D721Med (cell line): Measurements from ENCODE around the gene PAK4.

Experiments used
- DNase-seq: peaks from one replicate; pipeline ENCODE4 v3.0.0; 2011; ENCODE audit warnings: low spot score; ENCODE audit not compliant: insufficient read length
- FAIRE-seq: peaks from 2 replicates; lab custom pipeline; 2011; peaks lifted over from hg19 to GRCh38; lab: Jason Lieb, UNC
- TF ChIP-seq, protein P1 (sequence below): IDR thresholded peaks from 2 replicates; pipeline ENCODE4 v1.5.1; 2012; ENCODE audit warnings: mild to moderate bottlenecking, control low read depth; ENCODE audit not compliant: insufficient read depth; ENCODE audit errors: missing control alignments

PAK4 gene

DNA sequence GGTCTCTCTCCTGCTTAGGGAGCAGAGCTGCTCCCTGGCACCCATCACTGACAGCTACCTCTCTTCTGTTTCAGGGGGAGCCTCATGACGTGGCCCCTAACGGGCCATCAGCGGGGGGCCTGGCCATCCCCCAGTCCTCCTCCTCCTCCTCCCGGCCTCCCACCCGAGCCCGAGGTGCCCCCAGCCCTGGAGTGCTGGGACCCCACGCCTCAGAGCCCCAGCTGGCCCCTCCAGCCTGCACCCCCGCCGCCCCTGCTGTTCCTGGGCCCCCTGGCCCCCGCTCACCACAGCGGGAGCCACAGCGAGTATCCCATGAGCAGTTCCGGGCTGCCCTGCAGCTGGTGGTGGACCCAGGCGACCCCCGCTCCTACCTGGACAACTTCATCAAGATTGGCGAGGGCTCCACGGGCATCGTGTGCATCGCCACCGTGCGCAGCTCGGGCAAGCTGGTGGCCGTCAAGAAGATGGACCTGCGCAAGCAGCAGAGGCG lies 48.0 kb downstream of the PAK4 start:
- TF ChIP-seq, protein P1, sequence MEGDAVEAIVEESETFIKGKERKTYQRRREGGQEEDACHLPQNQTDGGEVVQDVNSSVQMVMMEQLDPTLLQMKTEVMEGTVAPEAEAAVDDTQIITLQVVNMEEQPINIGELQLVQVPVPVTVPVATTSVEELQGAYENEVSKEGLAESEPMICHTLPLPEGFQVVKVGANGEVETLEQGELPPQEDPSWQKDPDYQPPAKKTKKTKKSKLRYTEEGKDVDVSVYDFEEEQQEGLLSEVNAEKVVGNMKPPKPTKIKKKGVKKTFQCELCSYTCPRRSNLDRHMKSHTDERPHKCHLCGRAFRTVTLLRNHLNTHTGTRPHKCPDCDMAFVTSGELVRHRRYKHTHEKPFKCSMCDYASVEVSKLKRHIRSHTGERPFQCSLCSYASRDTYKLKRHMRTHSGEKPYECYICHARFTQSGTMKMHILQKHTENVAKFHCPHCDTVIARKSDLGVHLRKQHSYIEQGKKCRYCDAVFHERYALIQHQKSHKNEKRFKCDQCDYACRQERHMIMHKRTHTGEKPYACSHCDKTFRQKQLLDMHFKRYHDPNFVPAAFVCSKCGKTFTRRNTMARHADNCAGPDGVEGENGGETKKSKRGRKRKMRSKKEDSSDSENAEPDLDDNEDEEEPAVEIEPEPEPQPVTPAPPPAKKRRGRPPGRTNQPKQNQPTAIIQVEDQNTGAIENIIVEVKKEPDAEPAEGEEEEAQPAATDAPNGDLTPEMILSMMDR: no peak
- no peak for DNase-seq
- FAIRE-seq: no peak

DNA sequence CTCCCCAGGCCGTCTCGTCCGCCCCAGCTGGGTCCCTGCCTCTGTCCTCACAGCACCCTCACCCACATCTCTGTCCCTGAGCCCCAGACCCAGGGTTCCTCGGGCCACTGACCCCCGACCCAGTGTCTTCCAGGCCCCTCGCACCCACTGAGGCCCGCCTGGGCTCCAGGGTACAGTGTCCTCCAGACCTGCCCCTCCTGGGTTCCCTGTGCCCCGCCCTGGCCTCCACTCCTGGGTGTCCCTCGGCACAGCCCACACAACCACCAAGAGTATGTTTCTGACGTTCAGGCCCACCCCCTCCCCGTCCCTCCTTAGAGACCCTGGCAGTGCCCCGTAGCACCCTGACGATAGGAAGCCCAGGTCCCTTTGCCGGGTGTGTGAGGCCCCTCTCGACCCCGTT lies 48.6 kb downstream of the PAK4 start:
- TF ChIP-seq, protein P1: no peak
- no peak for FAIRE-seq

DNA sequence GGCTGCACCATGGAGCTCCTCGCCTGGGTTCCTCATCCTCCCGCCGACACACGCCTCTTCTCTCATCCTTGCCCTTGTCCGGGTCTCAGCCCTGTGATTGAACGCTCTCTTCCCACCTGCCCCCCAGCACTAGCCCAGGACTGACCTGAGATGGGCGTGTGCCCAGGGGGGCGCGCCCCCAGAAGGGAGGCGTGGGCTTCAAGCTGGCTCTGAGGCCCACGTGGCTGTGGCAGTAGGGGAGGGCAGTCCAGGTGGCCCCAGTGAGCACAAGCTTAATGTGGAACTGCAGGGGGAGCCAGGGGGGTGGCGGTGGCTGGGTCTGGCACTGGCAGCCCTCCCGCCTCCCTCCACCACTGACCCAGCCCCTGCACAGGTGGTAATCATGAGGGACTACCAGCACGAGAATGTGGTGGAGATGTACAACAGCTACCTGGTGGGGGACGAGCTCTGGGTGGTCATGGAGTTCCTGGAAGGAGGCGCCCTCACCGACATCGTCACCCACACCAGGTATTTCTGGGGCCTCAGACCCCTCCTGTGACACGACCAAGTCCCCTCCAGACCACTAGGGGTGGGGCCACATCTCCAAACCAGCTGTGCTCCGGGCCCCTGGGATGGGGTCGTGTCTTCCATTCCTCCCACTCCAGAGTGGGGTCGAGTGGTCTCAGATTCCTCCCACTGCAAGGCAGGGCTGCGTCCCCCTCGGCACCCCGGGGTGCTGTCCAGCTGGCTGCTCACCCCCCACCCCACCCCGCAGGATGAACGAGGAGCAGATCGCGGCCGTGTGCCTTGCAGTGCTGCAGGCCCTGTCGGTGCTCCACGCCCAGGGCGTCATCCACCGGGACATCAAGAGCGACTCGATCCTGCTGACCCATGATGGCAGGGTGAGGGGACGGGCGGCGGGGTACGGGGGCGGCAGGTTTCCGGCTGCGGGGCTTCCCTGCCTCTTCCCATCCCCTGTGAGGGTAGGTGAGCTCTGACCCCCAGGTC lies 49.3 kb downstream of the PAK4 start:
- TF ChIP-seq, protein P1: no peak
- FAIRE-seq (no peak), DNase-seq (no peak)

More for the DNA sequence above, 48.6 kb downstream of the PAK4 start:
- DNase-seq: no peak

DNA sequence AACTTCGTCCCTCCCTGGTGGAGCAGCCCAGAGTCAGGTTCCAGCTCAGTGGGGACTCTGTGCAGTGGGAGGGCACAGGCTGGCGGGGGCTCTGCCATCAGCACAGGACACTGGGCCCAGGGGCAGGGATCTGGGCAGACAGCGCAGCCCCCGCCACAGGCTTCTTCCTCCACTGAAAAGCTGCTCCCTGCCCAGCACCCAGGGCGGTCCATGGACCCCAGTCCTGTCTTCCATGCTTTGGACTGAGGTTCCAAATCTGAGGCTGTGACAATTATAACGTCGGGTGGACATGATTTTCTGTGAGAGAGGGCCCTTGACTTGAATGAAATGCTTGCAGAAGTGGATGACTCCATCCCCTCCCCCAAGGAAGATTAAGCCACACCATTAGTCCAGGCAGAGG lies 50.0 kb downstream of the PAK4 start:
- DNase-seq (no peak), FAIRE-seq (no peak)
- TF ChIP-seq, protein P1: no peak

DNA sequence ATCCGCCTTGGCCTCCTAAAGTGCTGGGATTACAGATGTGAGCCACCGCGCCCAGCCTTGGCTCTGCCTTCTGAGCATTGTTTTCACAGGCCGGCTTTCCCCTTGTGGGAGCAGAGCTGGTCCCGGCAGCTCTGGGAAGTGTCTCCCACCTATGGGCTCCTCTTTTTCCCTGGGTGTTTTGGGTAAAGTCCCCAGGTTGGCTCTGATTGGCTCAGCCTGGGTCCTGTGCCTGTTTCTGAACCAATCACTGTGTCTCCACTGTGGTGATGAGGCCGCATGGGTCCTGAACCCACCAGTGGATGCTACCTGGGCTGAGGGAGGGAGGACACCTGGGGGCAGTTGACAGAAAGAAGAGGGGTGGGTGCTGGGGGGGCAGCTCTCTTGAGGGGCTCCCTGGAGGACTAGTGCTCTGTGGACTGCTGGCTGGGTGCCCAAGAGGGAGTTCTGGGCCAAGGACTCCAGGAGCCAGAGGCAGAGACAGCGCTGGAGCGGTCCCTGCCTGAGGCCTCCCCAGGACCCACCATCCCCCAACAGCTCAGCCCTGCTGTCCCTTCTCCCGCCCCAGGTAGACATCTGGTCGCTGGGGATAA lies 51.6 kb downstream of the PAK4 start:
- FAIRE-seq (no peak), DNase-seq (no peak)
- TF ChIP-seq, protein P1: no peak

DNA sequence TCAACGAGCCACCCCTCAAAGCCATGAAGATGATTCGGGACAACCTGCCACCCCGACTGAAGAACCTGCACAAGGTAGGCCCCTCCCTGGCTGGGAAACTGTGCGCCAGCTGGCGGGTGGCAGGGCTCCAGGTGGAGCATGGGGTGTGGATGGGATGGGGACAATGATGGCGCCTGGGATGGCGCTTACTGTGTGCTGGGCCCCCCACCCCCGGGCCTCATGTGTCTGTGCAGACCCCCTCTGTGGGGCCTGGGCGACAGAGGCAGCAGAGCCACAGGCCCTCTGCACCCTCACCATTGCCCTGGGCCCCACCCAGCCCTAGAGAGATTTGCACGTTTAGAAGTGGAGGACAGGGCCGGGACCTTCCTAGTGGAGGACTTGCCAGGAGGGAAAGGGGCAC lies 52.1 kb downstream of the PAK4 start:
- no peak for DNase-seq
- no peak for FAIRE-seq
- TF ChIP-seq, protein P1: no peak
